Endothelial cell of umbilical vein (primary cell): ENCODE data around the gene BUB1B. TPM values are rescaled to one million over a fixed set of nuclear protein-coding genes. Genes with fewer than 3 reads are reported as not detected.

ENCODE experiments used
- BruUV-seq: library from RNA; stranded (reverse); fragments of 400-500 nt; replicated peaks from 2 replicates; lab custom pipeline; 2021; lab: Mats Ljungman, UMichigan
- CTCF ChIA-PET: fragments of 300-600, 350-600 bp; sonication (Branson Sonifier 250); formaldehyde crosslinking; loops from one replicate; lab custom pipeline; 2021; ENCODE audit warnings: antibody characterized with exemption, inconsistent platforms; lab: Charles Lee
- POLR2A ChIA-PET: fragments of 300-600, 350-600 bp; sonication (Branson Sonifier 250); formaldehyde crosslinking; loops from one replicate; lab custom pipeline; 2021; ENCODE audit warnings: antibody characterized with exemption, inconsistent platforms; lab: Charles Lee
- DNase-seq: peaks from one replicate; pipeline ENCODE4 v3.0.0-alpha.2; 2011; ENCODE audit warnings: low read depth, low spot score
- FAIRE-seq: peaks from 2 replicates; lab custom pipeline; 2011; peaks lifted over from hg19 to GRCh38; lab: Jason Lieb, UNC
- H2AFZ ChIP-seq: 2 replicates; pipeline ENCODE4 v1.6.0; 2012; ENCODE audit warnings: low read depth, low read length, control low read depth, inconsistent platforms
- H3K27ac ChIP-seq: 2 replicates; pipeline ENCODE4 v1.5.1; 2011; ENCODE audit warnings: low read depth, mild to moderate bottlenecking, control low read depth, low read length, moderate library complexity; ENCODE audit not compliant: insufficient read depth
- H3K27me3 ChIP-seq, 2 experiments: 2 replicates each; pipeline versions ENCODE4 v1.6.0 to v1.6.1; 2011; ENCODE audit warnings: low read length in 2 of 2, mixed read lengths in 1 of 2; ENCODE audit not compliant: control insufficient read depth in 2 of 2, insufficient read depth in 2 of 2
- H3K36me3 ChIP-seq, 2 experiments: 2 replicates in 1 of 2; 3 replicates in 1 of 2; pipeline ENCODE4 v1.5.1; 2011; ENCODE audit warnings: low read length in 2 of 2, mild to moderate bottlenecking in 1 of 2, moderate library complexity in 1 of 2; ENCODE audit not compliant: control insufficient read depth in 2 of 2, insufficient read depth in 2 of 2; ENCODE audit errors: extremely low read depth in 1 of 2
- H3K4me1 ChIP-seq: 3 replicates; pipeline ENCODE4 v1.5.1; 2011; ENCODE audit warnings: mild to moderate bottlenecking, low read length; ENCODE audit not compliant: control insufficient read depth, insufficient read depth; ENCODE audit errors: extremely low read depth
- H3K4me2 ChIP-seq: 2 replicates; pipeline ENCODE4 v1.6.1; 2011; ENCODE audit warnings: low read length, control low read depth, mixed read lengths; ENCODE audit not compliant: insufficient read depth
- H3K4me3 ChIP-seq, 3 experiments: fragments of 200-600 bp in 1 of 3; sonication (generic), shearing (Covaris generic) in 1 of 3; replicated peaks in 1 of 3; 2 replicates each; pipeline ENCODE4 v1.5.1; 2011 to 2016; ENCODE audit warnings: control low read depth in 3 of 3, low read length in 3 of 3, mild to moderate bottlenecking in 2 of 3, inconsistent platforms in 1 of 3, low read depth in 1 of 3, moderate library complexity in 1 of 3; ENCODE audit not compliant: insufficient read depth in 1 of 3
- H3K79me2 ChIP-seq: 2 replicates; pipeline ENCODE4 v1.6.0; 2012; ENCODE audit warnings: low read length, inconsistent platforms; ENCODE audit not compliant: control insufficient read depth, insufficient read depth
- H3K9ac ChIP-seq: replicated peaks from 2 replicates; pipeline ENCODE3; 2011; ENCODE audit warnings: low read length, control low read depth; ENCODE audit not compliant: insufficient read depth; ENCODE audit errors: extremely low read depth
- H3K9me1 ChIP-seq: replicated peaks from 3 replicates; pipeline ENCODE4 v1.6.0; 2011; ENCODE audit warnings: mild to moderate bottlenecking, low read length; ENCODE audit not compliant: control insufficient read depth, insufficient read depth; ENCODE audit errors: extremely low read depth
- H3K9me3 ChIP-seq: replicated peaks from 2 replicates; pipeline ENCODE4 v1.5.1; 2012; ENCODE audit warnings: low read length, inconsistent platforms; ENCODE audit not compliant: control insufficient read depth, insufficient read depth
- H4K20me1 ChIP-seq: replicated peaks from 2 replicates; pipeline ENCODE3; 2011; ENCODE audit warnings: mild to moderate bottlenecking, low read length; ENCODE audit not compliant: control insufficient read depth, insufficient read depth; ENCODE audit errors: extremely low read depth
- EZH2 ChIP-seq: IDR thresholded peaks from 2 replicates; pipeline ENCODE4 v1.6.1; 2012; ENCODE audit warnings: borderline replicate concordance, low read depth, mild to moderate bottlenecking, moderate library complexity, low read length, inconsistent platforms; ENCODE audit not compliant: severe bottlenecking
- GATA2 ChIP-seq: IDR thresholded peaks from 2 replicates; pipeline ENCODE4 v1.7.0; 2011; ENCODE audit warnings: low read depth, mild to moderate bottlenecking, moderate library complexity, mixed read lengths, low read length; ENCODE audit not compliant: insufficient read length, insufficient read depth
- JUN ChIP-seq: IDR thresholded peaks from 2 replicates; pipeline ENCODE4 v1.6.1; 2011; ENCODE audit warnings: borderline replicate concordance, low read depth; ENCODE audit not compliant: insufficient read length, insufficient read depth
- POLR2A ChIP-seq: IDR thresholded peaks from 2 replicates; pipeline ENCODE4 v1.6.1; 2012; ENCODE audit warnings: low read depth, mild to moderate bottlenecking, control low read depth, low read length
- dilution Hi-C: fragments of 300-500 bp; cut with MboI; formaldehyde crosslinking; loops from one replicate; pipeline ENCODE4 v1.15.0; 2019; ENCODE audit warnings: low sequenced_read_pairs; ENCODE audit not compliant: extremely low pct_ligation_motif_present
- intact Hi-C: fragments of 100-400 bp; cut with micrococcal nuclease; formaldehyde crosslinking; loops from one replicate; pipeline ENCODE4 v1.10.0; 2022
- polyA plus RNA-seq, 4 experiments: library from polyadenylated mRNA; depleted of rRNA in 3 of 4; stranded (reverse) in 3 of 4; unstranded in 1 of 4; fragments of >200 nt; gene quantifications; 2 replicates each; pipeline versions ENCODE4 v1.2.1 to v1.2.3, GENCODE V29; 2011 to 2012; ENCODE audit warnings: missing spikeins in 1 of 4
- total RNA-seq: library from RNA; stranded (reverse); gene quantifications from 2 replicates; pipeline ENCODE4 v1.2.3, GENCODE V29; 2021
- TF ChIP-seq, protein P1 (sequence below): IDR thresholded peaks from 2 replicates; pipeline ENCODE4 v1.6.1; 2011; ENCODE audit not compliant: insufficient read depth, insufficient read length
- TF ChIP-seq, protein P2 (sequence below), 2 donors: IDR thresholded peaks; 1 replicate in 1 of 2; 2 replicates in 1 of 2; pipeline ENCODE4 v1.5.1; 2011; ENCODE audit warnings: low read length in 2 of 2, mild to moderate bottlenecking in 2 of 2, moderate library complexity in 2 of 2, control low read depth in 1 of 2, inconsistent platforms in 1 of 2, low read depth in 1 of 2; ENCODE audit not compliant: insufficient read depth in 1 of 2; ENCODE audit errors: extremely low read depth in 1 of 2

Gene BUB1B
- total and polyA plus RNA-seq, 2 donors (not counting 3 experiments of a cell fraction or from before 2014, with no cell fraction given), result 12.2 to 69.8 TPM

DNA sequence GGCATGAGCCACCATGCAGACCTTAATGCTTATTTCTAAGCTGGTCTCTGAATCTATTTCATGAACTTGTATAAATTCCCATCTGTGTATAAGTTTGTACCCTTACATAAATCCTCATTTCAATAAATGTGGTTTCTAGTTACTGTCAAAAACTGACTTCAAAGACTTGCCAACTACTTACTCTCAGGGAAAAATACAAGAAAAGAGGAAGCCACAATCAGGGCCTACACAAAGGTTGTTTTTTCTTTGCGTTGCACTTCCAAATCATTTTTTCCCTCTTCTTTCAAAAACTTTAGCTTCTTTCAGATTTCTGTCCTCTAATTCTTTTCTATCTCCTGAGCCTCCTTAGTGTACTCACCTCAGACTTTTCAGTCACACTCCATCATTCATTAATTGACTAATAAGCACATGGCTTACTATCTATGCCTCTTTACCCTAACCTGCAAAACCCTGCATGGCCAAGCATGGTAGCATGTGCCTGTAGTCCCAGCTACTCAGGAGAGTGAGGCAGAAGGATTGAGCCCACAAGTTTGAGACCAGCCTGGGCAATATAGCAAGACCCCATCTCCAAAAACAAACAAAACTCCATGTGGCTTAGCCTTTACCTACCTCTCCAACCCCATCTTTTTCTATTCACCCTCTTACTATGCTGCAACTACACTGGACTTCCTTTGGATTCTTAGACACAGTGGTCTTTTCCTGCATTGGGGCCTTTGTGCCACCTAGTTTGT lies 37.7 kb downstream of the BUB1B start:
- Histone ChIP-seq H3K79me2 (peaks cover 15% of the 10 kb centered on the region), H3K4me1 (no peaks in the 10 kb centered on the region), H4K20me1 (no peaks in the 10 kb centered on the region), H3K9me1 (no peaks in the 10 kb centered on the region), H3K9me3 (no peaks in the 10 kb centered on the region), H3K4me2 (no peak overlapping the region), H3K27ac (no peak overlapping the region), H2AFZ (no peak overlapping the region), H3K36me3 (peaks cover 2 to 6% of the 10 kb centered on the region in 2 experiments), H3K27me3 (no peaks in the 10 kb centered on the region), H3K9ac (no peak overlapping the region), H3K4me3 (no peak overlapping the region)
- TF ChIP-seq EZH2, result no peak
- TF ChIP-seq POLR2A, result no peak
- no peak for TF ChIP-seq JUN
- no peak for TF ChIP-seq GATA2
- TF ChIP-seq, protein P1, sequence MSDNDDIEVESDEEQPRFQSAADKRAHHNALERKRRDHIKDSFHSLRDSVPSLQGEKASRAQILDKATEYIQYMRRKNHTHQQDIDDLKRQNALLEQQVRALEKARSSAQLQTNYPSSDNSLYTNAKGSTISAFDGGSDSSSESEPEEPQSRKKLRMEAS, result no peak
- ChIA-PET CTCF (no interaction called here), POLR2A (interaction anchor here (0.6 kb wide), 1 partner anchor 229 kb away, joined by 4 read pairs; no protein-coding TSS in a partner anchor)
- no peak for DNase-seq
- dilution Hi-C loops (no loop called here), intact Hi-C loops (no loop called here)
- FAIRE-seq, result no peak
- no TSS peak for BruUV-seq

DNA sequence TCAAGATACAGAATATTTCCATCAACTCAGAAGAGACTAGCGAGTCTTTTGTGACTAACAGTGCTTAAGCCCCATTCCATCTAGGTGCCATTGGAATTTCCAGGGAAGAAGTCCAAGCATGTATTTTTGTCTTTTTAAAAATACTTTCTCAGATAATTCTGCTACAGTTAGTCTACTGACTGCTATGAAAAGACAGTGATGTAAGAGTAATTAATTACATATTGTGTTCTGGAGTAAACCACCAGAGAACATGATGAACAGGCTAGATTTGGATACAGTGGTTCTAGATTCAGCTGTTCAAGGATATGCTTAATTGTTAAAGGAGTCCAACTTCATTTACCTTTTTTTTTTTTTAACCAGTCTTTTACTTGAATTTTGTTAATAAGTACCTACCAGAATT lies 43.2 kb downstream of the BUB1B start:
- BruUV-seq, result no TSS peak
- H3K27me3 ChIP-seq, result no peaks in the 10 kb centered on the region
- H3K36me3 ChIP-seq, result peaks cover 0 to 9% of the 10 kb centered on the region in 2 experiments
- H3K4me1 ChIP-seq, result no peaks in the 10 kb centered on the region
- no peaks in the 10 kb centered on the region for H3K9me3 ChIP-seq
- ChIA-PET CTCF (interaction anchor here (0.7 to 3.0 kb wide), 3 partner anchors 71 to 159 kb away, joined by 7 to 8 read pairs (median 8); no protein-coding TSS in a partner anchor), POLR2A (no interaction called here)
- no peak overlapping the region for H3K27ac ChIP-seq
- H3K4me3 ChIP-seq, result no peak overlapping the region
- DNase-seq (no peak), FAIRE-seq (no peak)
- no peaks in the 10 kb centered on the region for H3K9me1 ChIP-seq
- no peaks in the 10 kb centered on the region for H3K79me2 ChIP-seq
- H4K20me1 ChIP-seq, result no peaks in the 10 kb centered on the region
- dilution Hi-C loops, result no loop called here
- no peak overlapping the region for H3K9ac ChIP-seq
- TF ChIP-seq GATA2, result no peak
- no peak for TF ChIP-seq POLR2A
- TF ChIP-seq, protein P1, result no peak
- no peak for TF ChIP-seq JUN
- TF ChIP-seq, protein P2, sequence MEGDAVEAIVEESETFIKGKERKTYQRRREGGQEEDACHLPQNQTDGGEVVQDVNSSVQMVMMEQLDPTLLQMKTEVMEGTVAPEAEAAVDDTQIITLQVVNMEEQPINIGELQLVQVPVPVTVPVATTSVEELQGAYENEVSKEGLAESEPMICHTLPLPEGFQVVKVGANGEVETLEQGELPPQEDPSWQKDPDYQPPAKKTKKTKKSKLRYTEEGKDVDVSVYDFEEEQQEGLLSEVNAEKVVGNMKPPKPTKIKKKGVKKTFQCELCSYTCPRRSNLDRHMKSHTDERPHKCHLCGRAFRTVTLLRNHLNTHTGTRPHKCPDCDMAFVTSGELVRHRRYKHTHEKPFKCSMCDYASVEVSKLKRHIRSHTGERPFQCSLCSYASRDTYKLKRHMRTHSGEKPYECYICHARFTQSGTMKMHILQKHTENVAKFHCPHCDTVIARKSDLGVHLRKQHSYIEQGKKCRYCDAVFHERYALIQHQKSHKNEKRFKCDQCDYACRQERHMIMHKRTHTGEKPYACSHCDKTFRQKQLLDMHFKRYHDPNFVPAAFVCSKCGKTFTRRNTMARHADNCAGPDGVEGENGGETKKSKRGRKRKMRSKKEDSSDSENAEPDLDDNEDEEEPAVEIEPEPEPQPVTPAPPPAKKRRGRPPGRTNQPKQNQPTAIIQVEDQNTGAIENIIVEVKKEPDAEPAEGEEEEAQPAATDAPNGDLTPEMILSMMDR (IDR thresholded peaks at IDR 0.05; ENCODE audit: extremely low read depth in 1 of 2, insufficient read depth in 1 of 2, low read depth in 1 of 2, low read length in 2 of 2), result no peak
- H3K4me2 ChIP-seq, result no peak overlapping the region
- intact Hi-C loops, result no loop called here
- H2AFZ ChIP-seq, result no peak overlapping the region
